GM19372 (cell line): Measurements from ENCODE around the gene TACC2.

ENCODE experiments used
- ATAC-seq: cut with Tn5 transposase; IDR thresholded peaks from one replicate; pipeline ENCODE4 v1.9.1; 2021; ENCODE audit warnings: mild to moderate bottlenecking, low read depth, moderate library complexity; ENCODE audit not compliant: unreplicated experiment

The TACC2 gene

DNA sequence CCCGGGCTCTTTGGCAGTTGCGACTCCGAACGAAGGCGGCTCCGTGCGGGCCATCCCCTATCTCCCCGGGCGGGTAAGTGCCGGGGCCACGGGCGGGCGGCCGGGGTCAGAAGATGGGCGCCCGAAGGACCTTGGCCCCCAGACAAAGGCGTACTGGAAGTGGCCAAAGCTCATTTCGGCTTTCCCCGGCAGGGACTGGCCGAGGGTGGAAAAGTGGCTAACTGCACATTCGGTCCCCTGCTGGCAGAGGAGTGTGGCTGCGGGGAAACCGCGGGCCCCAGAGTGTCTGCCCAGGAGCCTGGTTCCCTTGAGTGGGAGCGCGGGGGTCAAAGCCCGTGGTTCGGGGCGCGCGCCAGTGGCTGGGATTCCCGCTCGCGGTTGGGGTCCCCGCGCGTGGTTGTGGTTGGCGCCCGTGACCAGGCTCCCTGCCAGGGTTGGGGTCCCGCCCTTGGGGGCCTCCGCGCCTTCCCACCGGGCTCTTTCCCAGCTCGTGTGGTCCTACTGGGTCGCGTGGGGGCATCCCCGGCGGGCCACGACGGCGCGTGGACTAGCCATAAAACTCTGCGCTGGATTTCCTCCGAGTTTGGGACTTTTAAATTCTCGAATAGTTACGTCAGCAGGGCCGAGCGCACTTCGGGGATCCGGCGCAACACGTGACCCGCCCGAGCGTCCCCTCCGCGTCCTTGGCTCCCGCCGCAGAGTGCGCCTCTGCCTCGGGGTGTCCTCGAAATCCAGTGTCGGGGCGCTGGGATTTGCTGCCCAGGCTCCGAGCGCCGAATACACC, 124.4 kb downstream of the TACC2 start:
- no peak for ATAC-seq

DNA sequence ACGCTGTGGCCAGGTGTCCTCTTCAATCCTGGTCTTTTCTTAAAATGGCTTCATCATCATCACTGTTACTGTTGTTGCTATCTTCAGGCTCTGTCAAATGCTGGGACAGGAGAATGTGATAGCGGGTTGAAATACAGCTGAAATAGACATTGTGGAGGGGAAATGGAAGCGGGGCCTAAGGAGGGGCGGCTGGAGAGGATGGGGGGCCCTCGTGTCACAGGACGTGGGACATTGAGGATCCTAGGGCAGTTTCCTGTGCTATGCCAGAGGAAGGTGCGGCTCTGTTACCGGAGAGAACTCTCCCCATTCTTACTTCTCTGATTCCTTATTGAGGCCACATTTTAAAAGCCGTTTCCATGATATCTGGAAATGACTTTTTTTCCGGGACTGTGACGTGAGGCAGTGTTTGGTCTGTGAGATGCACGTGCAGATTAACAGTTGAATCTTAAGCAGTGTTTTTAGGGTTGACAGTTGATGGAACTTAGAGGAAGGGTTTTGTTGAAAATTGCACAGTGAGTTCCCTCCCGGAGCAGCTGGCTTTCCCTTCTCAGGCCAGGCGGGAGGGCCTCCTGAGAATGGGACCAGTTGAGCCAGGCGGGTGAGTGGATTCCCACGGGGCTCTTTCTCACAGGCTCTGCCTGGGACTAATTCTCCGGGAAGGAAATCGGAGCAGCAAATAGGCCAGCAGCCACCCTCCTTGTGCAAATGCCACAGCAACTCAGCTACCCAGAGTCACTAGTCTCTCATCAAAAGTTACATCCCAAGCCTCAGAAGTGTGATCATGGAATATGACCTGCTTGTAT, 125.2 kb downstream of the TACC2 start:
- ATAC-seq: no peak

DNA sequence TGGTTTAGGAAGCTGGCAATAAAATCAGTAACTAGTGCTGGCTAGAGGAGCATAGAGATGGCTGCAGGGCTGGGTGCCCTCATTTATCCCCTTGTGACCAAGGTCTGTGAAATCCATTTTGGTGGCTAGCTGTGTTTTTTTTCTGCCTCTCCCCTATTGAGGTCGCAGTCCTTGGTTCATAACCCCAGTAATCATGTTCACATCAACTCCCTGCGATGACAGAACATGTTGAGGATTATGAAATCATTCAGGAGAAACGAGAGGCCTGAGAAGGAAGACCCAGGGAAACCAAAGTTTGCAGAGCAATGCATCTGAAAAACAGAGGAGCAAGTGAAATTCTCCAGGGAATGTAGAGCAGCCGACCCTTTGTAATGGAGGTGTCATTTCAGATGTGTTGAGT, 126.9 kb downstream of the TACC2 start:
- ATAC-seq: no peak

DNA sequence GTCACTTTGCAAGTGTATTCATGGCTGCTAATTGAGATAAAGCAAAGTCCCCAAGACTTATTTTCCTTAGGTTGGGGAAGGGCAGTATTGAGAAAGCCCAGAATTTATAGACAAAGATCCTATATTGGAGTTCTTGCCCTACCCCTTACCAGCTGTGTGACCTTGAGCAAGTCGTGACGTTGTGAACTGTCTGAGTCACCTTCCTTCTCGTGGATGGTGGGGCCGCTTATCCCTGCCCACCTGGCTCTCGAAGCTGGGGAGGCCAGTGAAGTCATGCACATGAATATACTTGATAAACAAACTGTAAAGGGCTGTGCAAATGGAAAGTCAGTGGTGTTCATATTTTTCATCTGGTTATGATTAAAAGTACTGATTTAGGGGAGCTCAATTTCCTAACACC, 127.4 kb downstream of the TACC2 start:
- no peak for ATAC-seq

DNA sequence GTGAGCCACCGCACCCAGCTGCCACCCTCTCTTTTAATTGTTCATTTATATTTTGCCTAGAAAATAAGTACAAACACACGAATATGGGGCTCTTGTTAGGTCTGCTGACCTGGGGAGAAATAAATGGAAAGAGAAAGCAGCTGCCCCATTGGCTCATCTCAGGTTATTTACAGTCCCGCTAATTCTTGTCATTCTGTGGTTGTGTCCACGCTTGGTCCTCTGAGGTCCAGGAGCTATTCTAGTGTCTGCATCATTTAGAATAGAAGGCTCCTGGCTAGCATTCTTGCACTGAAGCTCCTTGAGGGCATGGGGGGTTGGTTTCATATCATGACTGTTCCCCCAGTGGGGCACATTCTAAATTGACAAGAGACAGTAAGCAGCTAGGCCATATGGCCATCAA, 128.5 kb downstream of the TACC2 start:
- ATAC-seq: no peak

DNA sequence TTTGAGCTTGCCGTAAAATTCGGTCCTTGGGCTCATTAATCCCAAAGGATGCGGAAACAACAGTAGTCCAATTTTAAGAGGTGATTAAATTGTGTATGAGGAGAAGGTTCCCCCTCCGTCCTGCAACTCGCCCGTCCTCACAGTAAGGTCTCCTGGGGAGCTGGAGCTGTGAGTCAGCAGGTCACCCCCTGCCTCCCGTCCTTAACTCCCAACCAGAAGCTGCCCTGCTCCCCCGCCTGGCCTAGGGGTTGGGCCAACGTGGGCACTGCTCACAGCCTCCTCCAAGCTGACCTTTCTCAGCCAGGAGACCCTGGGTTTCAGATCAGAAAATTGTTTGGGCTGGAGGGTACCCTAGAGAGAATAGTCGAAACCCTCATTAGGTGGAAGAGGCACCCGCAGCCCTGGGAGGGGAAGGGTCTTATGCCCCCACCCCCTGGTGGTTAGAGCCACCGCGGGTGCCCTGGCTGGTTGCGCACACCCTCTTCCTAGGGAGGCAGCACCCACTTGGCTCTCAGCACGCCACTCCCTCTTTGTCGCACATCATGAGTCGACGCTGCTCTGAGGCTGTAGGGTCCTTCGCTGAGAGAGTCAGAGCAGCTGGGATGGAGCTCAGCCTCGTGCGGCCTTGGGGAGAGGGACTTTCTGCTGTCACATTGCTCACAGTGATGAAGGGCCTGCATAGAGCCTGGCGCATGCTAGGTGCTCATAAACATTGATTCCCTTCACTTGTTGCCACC, 131.2 kb downstream of the TACC2 start:
- ATAC-seq: no peak

DNA sequence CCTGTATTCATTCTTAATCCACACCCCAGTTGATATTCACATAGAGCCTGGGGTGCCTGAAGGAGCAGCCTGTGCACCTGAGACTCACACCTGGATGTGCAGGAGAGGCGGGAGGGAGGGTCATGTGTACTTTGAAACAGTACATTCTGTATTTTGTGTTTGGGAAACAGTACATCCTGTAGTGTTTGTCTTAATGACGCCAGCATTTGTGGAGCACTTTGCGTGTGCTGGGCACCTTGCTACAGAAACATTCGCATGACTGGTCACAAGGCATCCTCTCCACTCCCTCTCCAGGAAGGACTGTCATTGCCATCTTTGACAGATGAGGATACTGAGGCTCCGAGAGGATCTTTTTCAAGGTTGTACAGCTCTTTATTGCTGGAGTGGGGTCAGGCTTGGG, 132.1 kb downstream of the TACC2 start:
- no peak for ATAC-seq

DNA sequence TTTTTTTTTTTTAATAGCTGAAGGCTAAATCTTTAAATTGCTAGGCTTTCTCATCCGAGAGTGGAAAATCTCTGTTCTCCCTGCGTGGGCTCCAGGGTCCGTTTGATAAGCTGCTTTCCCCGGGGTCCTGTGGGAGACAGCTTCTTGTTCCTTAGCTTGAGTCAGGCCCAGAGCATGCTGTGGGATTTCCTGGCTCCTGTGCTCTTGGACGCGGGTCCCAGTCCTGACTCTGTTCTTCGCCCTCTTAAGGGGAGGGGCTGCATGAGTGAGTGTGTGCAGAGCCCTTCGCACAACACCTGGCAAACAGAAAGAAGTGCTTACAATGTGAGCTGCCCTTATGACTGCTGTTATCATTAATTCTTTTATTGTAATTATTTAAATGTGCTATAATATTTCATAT, 133.5 kb downstream of the TACC2 start:
- no peak for ATAC-seq

DNA sequence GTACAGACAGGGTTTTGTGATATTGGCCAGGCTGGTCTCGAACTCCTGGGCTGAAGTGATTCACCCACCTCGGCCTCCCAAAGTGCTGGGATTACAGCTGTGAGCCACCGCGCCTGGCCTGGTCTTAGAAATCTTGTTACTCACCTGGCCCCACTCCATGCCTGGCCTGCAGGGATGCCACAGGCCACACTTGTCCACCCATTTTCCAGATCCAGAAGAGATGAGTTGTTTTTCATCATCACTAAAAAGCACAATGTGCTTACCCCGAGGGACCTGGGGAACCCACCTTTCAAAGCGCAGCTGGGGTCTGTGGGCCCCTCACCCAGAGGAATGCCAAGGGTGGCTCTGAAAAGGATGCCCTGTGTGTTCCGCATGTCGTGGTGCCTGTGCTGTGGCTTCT, 134.2 kb downstream of the TACC2 start:
- no peak for ATAC-seq

DNA sequence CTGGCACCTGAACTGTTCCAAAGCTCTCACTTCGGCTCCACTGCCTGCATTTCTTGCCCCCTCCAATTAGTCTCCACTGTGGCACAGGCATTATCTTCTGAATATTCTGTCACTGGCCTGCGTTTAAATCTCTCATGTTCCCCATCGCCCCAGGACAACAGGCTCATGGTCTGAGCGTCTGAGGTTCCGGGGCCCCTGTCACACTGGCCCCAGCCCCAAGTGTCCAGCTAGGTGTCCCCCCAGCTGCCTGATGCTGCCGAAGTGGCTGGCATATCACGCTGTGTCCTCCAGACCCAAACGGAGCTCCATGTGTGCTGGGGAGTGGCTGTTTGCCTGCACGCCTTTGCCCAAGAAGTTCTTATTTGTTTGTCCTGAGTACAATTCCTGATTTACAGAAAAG, 135.4 kb downstream of the TACC2 start:
- no peak for ATAC-seq

DNA sequence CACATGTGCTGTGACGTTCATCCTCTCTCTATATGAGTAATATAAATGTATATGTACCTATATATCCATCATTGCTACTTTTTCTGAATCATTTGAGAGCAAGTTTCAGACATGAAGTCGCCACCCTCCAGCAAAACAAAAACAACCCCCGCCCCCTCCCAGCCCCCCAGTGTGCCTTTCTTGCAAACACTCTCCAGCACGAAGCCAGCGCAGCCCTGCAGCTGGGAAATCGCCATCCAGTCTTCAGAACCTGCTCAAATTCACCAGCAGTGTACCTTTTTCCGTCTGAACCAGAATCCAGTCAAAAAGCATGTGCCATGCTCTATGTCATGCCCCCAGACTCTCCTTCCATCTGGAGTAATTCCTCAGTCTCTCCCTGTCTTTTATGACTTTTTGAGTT, 135.8 kb downstream of the TACC2 start:
- no peak for ATAC-seq

DNA sequence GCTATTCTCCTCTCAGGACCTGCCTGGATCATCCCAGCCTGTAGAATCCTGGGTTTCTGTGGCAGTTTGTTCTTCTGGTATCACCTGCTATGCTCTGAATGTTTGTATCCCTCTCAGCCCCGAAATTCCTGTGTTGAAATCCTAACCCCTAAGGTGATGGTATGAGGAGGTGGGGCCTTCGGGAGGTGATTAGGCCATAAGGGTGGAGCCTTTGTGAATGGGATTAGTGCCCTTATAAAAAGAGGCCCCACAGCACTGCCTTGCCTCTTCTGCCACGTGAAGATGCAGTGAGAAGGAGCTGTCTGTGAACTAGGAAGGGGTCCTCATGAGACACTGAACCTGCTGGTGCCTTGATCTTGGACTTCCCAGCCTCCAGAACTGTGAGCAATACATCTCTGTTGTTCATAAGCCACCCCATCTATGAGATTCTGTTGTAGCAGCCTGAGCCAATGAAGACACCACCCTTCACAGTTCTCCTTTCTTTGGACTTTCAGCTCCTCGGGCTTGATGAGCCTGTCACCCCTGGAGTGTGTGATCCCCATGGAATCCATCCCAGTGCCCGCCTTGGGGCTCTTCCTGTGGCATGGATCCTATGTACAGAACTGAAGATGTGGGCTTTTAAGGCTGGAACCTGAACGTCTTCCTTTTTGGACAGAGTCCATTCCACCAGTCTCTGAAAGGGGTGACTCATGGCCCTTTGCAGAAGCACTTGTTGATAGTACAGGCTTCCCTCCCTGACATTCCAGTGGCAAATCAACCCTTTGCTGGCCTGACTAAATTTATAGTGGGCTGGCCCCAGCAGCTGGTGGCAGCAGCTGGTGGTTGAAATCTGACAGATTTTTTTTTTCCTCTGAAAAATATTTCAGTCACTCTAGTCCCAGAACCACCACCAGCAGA, 138.0 kb downstream of the TACC2 start:
- ATAC-seq: no peak

DNA sequence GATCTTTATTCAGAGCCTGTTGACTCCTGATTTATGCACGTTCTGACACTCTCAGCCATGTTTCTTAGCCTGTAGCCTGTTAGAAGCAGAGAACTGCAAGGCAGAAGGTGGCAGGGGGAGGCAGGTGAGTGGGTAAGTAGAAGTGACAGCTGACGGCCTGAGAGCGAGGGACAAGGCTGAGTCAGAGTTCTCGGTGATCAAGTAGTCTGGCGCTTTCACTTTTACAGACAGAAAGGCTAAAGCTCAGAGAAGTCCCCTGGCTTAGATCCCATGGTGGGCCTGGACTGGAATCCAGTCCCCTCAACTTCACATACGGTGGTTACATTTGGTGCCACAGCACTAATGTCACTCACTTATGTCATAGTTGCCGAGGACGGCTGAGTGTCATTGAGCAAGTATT, 139.0 kb downstream of the TACC2 start:
- ATAC-seq: no peak

DNA sequence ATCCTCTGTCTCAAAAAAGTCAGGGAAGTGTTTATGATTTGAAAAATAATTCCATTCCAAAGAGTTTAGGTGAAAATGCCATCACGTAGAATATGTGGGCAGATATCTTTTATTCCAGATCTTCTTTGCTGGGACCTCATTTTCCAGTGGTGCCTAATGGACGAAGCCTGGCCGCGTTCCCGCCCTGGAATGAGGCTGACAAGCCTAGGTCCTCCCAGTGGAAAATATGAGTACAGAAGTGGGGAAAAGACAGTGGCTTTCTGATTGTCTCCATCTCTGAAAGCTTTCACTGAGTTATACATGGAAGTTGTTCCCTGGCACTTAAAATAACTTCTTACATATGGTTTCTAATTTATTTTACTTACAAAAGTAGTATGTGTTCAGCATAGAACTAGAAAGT, 139.4 kb downstream of the TACC2 start:
- no peak for ATAC-seq

DNA sequence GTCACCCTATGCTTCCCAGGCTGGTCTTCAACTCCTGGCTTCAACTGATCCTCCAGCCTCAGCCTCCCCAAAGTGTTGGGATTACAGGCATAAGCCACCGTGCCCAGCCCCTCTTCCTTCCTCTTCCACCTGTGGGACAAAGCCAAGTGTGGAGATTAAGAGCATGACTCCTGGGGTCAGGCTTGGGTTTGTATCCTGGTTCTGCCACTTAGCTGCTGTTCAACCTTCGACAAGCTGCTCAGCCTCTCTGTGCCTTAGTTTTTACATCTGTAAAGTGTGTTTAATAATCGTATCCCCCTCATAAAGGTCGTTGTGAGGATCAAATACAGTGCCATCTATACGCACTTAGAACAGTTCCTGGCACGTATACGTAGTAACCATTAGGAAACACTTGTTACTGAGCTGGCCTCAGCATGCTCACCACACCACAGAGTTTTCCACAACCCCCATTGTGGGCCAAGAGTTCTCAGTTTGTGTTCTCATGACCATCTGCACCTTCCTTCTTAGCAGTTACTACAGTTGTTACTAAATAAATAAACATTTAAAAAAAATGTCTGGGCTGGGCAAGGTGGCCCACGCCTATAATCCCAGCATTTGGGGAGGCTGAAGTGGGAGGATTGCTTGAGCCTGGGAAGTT, 141.6 kb downstream of the TACC2 start:
- no peak for ATAC-seq

DNA sequence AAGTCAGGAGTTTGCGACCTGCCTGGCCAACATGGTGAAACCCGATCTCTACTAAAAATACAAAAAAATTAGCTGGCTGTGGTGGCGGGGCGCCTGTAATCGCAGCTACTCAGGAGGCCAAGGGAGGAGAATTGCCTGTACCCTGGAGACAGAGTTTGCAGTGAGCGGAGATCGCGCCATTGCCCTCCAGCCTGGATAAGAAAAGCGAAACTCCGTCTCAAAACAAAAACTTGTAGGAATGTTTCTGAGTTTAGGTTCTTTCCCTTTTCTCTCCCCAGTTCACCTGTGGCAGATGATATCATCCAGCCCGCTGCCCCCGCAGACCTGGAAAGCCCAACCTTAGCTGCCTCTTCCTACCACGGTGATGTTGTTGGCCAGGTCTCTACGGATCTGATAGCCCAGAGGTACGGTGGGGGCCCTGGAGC, 143.4 kb downstream of the TACC2 start:
- no peak for ATAC-seq

DNA sequence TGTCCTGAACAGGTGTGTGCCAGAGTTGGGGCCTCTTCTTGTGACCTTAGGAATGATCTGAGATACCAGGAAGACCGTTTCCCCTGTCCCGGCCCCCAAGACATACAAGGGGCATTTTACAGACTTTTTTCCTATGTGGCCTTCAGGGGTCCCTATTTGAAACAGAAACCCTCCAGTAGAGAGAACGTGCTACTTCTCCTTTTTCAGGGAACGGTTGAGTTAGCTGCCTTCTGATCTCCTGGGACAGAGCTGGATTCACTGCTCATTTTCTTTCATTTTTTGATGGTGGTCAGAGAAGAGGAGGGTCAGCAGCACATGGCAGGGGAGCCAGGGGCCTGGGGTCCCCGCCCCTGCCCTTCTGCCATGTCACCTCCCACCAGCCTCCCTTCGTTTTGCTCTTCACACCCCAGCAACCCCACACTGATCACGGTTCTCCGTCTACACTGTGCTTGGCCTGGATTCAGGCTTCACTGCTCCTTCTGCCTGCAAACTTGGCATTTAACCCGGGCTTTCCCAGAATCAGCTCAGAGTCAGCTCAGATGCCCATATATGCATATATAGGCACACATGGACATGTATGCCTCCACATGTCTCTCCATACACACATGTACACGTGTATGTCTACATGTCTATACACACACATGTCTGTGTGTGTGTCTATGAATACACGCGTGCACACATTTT, 144.1 kb downstream of the TACC2 start:
- ATAC-seq: no peak

DNA sequence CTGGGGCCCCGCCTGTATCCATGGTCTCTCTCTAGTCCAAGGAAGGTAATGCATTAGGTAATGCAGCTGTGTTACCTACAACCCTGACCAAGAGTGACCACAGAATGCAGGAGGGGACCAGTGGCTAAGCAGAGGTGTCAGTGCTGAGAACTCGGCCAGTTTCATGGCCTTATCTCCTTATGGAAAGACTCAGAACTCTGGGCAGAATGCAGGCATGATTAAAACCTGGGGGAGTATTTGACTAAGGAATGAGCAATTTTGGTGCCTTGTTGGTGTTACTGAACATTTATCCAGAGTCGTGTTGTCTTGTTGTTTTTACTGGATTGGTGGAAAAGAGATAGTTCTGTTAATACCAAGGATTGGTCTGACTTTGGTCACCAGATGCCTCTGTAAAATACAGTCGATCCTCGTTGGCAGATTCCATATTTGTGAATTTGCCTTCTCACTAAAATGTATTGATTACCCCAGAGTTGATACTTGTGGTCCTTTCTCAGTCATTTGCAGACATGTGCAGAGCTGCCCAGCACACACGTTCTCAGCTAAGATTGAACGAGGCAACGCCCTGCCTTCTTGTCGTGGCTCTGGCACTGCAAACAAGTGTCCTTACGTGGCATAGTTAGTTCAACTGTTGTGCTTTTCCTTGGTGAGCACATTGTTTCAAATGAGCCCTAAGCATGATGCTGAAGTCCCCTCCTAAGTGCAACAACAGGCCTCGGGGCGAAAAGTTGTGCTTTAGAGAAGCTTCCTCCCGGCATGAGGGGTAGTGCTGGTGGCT, 146.5 kb downstream of the TACC2 start:
- ATAC-seq: no peak
